H54 (cell line): ENCODE results near the gene CNTFR.
A peak's percentile ranks its signal among the peaks of the same experiment; 100 is the strongest.

Experiments
- DNase-seq: peaks from one replicate; pipeline ENCODE4 v3.0.0; 2011; ENCODE audit warnings: low spot score, mixed read lengths; ENCODE audit not compliant: insufficient read length
- FAIRE-seq: peaks from 3 replicates; lab custom pipeline; 2011; peaks lifted over from hg19 to GRCh38; lab: Jason Lieb, UNC
- POLR2A ChIP-seq: IDR thresholded peaks from 2 replicates; pipeline ENCODE4 v1.6.1; 2011; ENCODE audit warnings: low read depth, mild to moderate bottlenecking, low read length

The CNTFR gene

GRCh38 chr9:34562135-34562745, 27.3 kb downstream of the CNTFR start:
- no peak for FAIRE-seq
- DNase-seq, result no peak
- TF ChIP-seq POLR2A, result no peak

- no peak for FAIRE-seq
- TF ChIP-seq POLR2A, result no peak
- no peak for DNase-seq
Measured at GRCh38 chr9:34560599-34561214, 28.8 kb downstream of the CNTFR start.

- TF ChIP-seq POLR2A, result no peak
- DNase-seq (peak; percentile 47), FAIRE-seq (no peak)
Measured at GRCh38 chr9:34559624-34560455, 29.7 kb downstream of the CNTFR start.

- FAIRE-seq (no peak), DNase-seq (no peak)
- no peak for TF ChIP-seq POLR2A
Measured at GRCh38 chr9:34558919-34559623, 30.5 kb downstream of the CNTFR start.

- FAIRE-seq (no peak), DNase-seq (no peak)
- TF ChIP-seq POLR2A, result no peak
Measured at GRCh38 chr9:34558364-34558763, 31.2 kb downstream of the CNTFR start.

- DNase-seq, result no peak
- TF ChIP-seq POLR2A, result no peak
- no peak for FAIRE-seq
Measured at GRCh38 chr9:34557426-34558321, 31.9 kb downstream of the CNTFR start.

GRCh38 chr9:34556949-34557348, 32.6 kb downstream of the CNTFR start:
- TF ChIP-seq POLR2A, result no peak

GRCh38 chr9:34555936-34556525, 33.5 kb downstream of the CNTFR start:
- TF ChIP-seq POLR2A, result no peak
- no peak for FAIRE-seq
- DNase-seq, result no peak

More at GRCh38 chr9:34556949-34557348, 32.6 kb downstream of the CNTFR start:
- FAIRE-seq, result no peak
- DNase-seq, result no peak

- DNase-seq (no peak), FAIRE-seq (no peak)
- no peak for TF ChIP-seq POLR2A
Measured at GRCh38 chr9:34555500-34555899, 34.0 kb downstream of the CNTFR start.

GRCh38 chr9:34555002-34555348, 34.5 kb downstream of the CNTFR start:
- DNase-seq (no peak), FAIRE-seq (no peak)
- TF ChIP-seq POLR2A, result no peak

GRCh38 chr9:34554211-34555001, 35.1 kb downstream of the CNTFR start:
- FAIRE-seq, result no peak
- TF ChIP-seq POLR2A, result no peak
- no peak for DNase-seq

GRCh38 chr9:34553511-34554021, 36.0 kb downstream of the CNTFR start:
- DNase-seq (no peak), FAIRE-seq (no peak)
- TF ChIP-seq POLR2A, result no peak
